ENCODE measurements around the gene DOP1A.

DOP1A gene

GRCh38 chr6:83072726-83073125, 5.3 kb downstream of the DOP1A start:
- no peak for DNase-seq

DNA sequence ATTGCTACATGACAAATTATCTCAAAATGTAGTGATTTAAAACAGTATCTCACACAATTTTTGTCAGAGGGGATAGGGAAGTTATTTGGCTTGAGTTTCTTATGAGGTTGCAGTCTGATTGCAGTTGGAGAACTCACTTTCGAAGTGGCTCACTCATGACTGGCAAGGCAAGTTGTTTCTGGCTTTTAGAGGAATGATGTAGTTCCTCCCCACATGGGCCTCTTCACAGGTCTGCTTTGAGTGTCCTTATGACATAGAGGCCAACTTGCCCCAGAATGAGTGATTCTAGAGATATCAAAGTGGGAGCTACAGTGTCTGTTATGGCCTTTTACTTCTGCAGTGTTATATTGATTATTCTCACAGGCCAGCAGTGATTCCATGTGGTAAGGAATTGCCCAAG, 6.1 kb downstream of the DOP1A start:
- DNase-seq = no peak

DNA sequence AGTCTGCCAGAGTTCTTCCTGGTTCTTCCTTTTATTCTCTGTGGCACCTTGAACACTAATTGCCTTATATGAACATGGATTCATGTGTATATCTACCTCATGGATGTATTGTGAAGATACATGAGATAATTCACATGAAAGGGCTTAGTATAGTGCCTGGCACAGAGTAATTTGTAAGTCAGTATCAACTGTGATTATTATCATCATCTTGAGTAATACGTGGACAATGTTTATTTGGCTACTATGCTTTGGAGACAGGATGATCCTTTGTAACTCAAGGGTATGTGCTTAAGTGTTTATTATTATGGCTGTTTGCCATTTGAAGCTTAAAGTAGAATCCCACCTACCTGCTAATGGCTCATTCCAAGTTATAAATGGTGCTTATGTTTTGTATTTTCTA, 16.0 kb downstream of the DOP1A start:
- no peak for DNase-seq

- no peak for DNase-seq
Observed at GRCh38 chr6:83086751-83087150, 19.3 kb downstream of the DOP1A start.

DNA sequence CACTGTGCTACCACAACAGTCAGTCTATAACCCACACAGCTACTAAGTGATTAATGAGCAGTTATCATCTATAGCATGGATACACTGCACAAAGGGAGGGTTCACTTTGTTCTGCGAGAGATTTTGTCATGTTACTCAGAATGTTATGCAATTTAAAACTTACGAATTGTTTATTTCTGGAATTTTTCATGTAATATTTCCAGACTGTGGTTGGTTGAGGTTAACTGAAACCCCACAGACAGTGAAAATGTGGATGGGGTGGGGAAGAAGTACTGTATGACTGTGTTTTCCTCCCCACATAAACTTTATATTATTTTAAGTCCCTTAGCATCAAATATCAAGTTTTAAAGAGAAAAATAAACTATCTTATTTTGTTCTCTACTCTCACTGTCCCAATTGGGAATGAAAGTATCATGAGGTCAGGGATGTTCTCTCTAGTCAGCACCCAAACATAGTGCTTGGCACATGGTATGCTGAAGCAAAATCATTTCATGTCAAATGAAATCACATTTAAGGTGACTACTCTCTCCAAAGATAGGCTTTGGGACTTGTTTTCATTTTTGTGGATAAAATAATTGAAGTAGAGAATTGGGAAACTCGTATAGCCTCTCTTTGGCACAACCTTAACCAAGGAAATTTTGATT, 25.4 kb downstream of the DOP1A start:
- no peak for DNase-seq

DNA sequence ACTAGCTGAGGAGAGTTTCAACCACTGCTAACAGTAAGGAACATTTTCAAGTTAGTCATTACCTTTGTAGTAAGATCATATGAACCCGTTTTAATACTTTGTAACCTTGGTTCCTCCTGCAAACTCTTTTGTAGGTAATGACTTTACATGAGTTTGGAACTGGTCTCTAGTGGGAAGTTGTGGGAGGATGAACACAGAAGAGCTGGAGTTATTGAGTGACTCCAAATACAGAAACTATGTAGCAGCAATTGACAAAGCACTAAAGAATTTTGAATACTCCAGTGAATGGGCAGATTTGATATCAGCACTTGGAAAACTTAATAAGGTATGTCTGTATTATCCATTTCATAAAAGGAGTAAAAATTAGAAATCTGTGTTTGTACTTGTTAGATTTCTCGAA, 29.3 kb downstream of the DOP1A start:
- no peak for DNase-seq

DNA sequence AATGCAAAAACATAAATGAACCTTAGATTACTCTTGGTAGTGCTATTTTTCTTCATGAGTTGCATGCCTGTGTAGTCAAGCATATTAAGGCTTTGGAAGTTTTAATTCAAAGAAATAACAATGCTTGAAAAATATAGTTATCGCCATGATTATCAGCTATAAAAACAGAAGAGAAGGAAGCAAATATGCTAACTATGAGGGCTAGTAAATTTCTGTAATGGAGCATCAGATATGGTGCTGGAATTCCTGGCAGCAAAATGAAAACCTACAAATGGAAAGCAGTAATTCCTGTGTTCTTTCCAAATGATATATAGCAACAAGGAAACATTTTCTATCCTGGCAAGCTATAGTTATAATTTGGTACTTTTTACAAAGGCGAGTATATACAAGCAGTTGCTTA, 29.7 kb downstream of the DOP1A start:
- no peak for DNase-seq

DNA sequence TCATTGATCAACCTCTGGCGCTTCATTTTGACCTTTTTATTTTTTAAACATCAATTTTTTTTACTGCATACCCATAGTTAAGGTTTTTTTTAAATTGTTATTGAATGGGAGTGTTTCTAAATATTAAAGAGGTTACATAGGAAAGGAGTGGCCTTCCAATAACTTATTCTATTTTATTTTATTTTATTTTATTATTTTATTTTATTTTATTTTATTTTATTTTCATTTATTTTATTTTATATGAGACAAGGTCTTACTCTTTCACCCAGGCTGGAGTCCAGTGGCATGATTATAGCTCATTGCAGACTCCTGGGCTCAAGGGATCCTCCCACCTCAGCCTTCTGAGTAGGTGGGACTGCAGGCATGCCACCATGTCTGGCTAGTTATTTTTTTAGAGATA, 30.2 kb downstream of the DOP1A start:
- DNase-seq = no peak

- DNase-seq = no peak
Observed at GRCh38 chr6:83098589-83098988, 31.1 kb downstream of the DOP1A start.

DNA sequence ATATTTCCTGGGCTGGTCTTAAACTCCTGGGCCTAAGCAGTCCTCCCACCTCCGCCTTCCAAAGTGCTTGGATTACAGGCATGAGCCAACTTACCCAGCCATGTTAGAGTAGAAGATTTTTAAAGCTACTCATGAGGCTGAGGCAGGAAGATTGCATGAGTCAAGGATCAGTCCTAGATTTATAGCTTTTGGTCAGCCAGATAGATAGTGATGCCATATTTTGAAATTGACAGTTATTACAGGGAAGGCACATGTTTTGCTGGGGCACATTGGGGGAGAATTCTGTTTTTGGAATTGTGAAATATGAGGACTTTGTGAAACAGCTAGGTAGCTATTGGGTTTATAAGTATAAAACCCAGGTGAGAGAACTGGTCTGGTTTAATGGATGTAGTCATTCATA, 40.9 kb downstream of the DOP1A start:
- no peak for DNase-seq

GRCh38 chr6:83113258-83113657, 45.8 kb downstream of the DOP1A start:
- DNase-seq = no peak

DNA sequence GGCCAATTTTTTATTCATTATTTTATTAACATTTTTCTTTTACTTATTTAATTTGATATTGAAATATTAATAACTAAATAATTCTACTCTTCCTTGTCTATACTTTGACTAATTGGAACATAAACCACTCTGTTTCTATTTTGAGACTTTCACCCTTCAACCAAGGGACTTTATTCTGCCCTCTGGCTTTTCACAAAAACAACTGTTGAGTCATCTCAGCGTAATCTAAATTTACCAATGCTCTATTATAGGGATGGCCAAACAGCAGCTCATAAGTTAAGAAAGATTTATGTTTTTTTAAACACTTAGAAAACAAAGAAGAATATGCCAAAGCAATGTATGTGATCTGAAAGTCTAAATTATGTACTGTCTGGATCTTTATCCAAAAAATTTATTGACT, 46.7 kb downstream of the DOP1A start:
- DNase-seq = no peak

DNA sequence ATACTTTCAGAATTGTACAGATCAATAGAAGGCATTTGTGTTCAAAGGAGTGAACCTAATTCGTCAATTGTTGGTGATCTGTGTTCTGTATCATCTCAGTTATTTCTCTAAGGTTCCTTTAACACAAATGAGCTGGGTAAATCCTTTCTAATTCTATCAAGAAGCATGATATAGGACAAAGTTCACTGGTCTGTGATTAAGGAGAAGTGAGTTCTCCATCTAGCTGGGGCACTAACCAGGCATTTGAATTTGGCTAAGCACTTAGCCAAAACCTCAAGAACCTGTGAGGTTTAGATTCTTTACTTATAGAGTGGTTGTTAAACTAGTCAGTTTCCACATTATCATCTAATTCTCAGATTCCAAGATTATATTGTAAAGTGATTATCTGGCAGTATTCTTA, 50.3 kb downstream of the DOP1A start:
- no peak for DNase-seq

DNA sequence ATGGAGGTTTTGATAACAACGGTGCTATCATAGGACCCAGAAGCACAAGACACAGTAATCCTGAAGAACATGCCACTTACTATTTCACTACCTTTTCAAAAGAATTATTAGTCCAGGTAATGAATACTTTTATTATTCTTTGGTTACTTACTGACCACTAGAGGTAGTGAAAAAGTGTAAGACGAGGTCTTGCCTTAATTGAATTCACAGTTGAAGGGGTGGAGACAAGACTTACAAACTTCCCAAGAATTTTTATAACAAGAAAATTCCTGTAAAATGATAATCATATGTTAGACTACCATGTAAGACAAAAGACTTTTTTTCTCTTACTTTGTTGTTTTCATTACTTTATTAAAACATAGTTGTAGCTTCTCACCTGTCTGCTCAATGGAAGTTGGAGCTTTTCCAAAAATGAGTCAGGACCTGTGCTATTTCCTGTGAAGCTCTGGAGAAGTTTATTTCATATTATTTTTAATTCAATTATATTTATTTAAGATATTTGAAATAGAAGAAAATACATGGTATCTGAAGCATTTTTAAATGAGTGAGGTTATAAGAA, 52.4 kb downstream of the DOP1A start:
- DNase-seq = no peak

DNA sequence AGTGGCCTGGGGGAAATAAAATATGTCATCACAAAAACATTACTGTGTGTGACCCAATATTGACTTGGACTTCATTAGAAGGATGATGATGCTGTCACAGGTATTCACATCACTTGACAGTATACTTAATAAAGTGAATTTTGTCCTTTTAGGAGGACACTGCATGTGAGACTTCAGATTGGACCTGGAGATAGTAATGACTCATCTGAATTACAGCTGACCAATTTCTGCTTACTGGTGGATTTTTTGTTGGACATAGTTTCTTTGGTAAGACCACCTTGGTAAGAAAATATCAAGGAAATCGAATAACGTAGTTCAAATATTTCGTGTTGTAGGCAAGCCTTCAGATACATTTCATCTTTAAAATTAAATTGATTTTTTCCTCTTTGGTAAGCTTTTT, 57.1 kb downstream of the DOP1A start:
- no peak for DNase-seq

GRCh38 chr6:83125425-83125824, 58.0 kb downstream of the DOP1A start:
- DNase-seq = no peak

DNA sequence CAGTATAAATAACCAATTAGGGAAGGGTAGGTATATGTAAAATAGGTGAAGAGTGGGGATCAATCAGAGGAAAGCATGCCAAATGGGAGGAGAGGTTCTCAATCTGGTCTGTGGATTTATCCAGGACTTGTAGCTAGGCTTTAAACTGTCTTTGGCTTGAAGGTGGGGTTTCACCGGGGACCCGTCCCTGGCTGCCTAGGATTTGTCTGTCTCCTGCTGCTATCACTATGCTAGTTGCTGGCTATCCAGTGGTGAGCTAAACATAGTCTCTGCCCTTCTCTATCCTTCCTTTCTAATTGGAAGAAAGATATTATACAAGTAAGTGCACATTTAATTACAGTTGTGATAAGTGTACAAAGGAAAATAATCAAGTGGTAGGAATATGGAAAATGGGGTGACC, 58.8 kb downstream of the DOP1A start:
- DNase-seq = no peak

DNA sequence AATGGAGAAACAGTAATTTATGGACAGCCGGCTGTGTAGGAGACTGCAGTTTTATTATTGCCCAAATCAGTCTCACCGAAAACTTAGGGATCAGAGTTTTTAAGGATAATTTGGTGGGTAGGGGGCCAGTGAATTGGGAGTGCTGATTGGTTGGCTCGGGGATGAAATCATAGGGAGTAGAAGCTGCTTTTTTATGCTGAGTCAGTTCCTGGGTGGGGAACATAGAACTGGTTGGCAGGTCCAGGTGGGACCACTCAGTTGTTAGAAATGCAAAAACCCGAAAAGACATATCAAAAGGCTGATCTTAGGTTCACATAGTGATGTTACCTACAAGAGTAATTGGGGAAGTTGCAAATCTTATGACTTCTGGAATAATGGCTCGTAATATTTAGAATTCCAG, 59.3 kb downstream of the DOP1A start:
- no peak for DNase-seq

- no peak for DNase-seq
Observed at GRCh38 chr6:83127258-83127657, 59.8 kb downstream of the DOP1A start.

DNA sequence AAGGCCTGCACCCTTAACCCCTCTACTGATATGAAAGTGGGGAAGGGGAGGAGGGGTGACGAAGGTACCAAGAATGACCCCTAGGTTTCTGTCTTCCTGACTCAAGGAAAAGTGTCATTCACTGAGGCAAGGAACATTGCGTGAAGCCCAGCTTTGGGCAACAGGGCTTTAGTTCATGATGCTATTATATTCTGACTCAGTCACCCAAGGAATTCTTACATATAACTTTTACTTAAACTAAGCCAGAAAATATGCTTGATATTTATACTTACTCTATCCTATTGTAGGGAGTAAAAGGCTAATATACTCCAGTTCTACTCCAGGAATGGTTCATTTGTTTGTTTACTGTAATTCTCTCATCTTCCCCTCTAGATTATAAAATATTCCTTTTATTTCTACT, 60.5 kb downstream of the DOP1A start:
- no peak for DNase-seq

- no peak for DNase-seq
Observed at GRCh38 chr6:83132121-83132520, 64.7 kb downstream of the DOP1A start.

DNA sequence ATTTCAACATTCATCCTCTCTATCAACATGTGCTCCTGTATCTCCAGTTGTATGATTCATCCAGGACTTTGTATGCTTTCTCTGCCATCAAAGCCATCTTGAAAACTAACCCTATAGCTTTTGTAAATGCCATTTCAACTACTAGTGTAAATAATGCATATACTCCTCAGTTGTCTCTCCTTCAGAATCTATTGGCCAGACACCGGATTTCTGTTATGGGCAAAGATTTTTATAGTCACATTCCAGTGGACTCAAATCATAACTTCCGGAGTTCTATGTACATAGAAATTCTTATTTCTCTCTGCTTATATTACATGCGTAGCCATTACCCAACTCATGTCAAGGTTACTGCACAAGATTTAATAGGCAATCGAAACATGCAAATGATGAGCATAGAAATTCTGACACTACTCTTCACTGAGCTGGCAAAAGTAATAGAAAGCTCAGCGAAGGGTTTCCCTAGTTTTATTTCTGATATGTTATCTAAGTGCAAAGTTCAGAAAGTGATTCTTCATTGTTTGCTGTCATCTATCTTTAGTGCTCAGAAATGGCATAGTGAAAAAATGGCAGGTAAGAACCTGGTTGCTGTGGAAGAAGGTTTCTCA, 70.7 kb downstream of the DOP1A start:
- no peak for DNase-seq

- no peak for DNase-seq
Observed at GRCh38 chr6:83138758-83139157, 71.3 kb downstream of the DOP1A start.

DNA sequence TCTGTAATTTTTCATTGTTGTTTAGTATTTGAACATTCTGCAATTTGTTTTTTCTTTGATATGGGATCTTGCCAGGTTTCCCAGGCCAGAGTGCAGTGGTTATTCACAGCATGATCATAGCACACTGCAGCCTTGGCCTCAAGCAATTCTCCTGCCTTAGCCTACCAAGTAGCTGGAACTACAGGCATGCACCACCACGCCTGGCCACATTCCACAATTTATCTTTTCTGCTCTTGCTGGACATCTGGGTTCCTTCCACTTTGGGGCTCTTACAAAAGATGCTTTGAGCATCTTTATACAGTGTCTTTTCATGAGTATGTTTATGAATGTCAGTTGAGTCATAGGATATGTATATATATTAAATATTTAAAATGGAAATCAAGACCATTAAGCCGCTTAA, 83.6 kb downstream of the DOP1A start:
- no peak for DNase-seq

GRCh38 chr6:83152913-83153312, 85.4 kb downstream of the DOP1A start:
- DNase-seq = no peak
